HG03520 (cell line): Measurements from ENCODE around the gene AKAP11.

Experiments used
- ATAC-seq: cut with Tn5 transposase; IDR thresholded peaks from one replicate; pipeline ENCODE4 v1.9.1; 2021; ENCODE audit warnings: mild to moderate bottlenecking, moderate library complexity; ENCODE audit not compliant: unreplicated experiment

AKAP11 gene

DNA sequence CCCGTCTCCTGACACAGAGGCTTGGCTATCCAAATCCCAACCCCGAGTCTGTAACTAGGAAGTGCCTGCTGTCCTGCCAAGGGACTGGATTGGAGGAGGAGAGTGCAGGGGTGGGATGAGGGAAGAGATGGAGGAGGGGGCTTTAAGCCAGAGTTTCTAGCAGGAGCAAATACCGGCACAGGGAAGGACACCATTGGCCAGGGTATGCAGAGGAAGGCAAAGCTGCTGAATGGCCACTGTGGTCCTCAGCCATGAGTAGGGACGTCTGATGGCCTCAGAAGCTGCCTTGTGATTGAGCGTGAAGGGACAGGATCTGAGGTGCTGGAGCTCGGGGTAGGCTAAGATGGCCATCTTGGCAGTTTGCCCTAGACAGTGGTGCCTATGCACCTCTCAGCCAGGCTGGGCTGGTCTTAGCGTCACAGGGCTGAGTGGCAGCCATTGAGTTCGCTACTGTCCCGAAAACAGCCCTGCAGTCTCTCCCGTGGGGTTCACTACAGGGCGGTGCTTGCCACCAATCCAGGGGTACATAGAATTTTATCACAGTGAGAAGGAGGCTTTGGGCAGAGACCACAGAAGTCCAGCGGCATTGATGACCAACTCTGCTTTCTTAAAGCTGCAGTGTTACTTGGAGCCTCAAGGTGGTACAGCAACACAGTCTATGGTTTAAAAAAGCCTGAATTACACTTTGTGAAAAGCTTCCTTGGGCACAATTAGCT, 61.8 kb downstream of the AKAP11 start:
- no peak for ATAC-seq

GRCh38 chr13:42334329-42334706, 62.4 kb downstream of the AKAP11 start:
- ATAC-seq, result no peak

DNA sequence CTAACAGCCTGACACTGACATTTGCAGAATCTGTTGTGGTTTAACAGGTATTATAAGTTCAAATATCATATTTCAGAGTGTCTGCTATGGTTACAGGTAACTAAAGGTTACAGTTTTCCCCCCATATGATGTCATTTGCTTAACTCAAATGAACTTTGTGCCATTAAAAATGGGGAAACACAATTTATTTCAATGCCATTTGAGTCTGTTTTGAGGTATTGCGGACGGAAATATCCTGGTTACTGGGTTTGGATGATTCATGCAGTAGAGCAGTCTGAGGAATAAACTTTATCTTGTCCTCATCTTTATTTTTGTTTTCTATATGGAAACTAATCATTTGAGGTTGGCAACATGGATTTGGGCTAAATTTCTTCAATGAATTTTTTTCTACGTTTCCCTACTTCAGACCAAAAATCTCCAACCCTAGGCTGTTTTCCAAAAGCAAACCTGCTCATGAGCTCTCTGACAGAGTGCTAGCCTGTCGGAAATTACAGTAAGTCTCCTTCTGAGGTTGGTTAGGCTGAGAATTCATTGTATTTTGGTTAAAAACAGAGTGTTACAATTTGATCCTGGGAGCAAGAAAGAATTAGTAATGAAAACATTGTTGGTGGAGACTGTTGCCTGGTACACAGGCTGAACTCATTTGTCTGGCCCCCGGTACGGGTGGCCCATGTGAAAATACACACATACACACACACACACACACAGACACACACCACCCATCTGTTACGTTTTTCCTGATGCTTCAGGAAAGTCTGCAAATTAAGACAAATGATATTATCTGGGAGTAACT, 66.1 kb downstream of the AKAP11 start:
- no peak for ATAC-seq

- ATAC-seq, result no peak
Measured at GRCh38 chr13:42345367-42345766, 73.4 kb downstream of the AKAP11 start.

DNA sequence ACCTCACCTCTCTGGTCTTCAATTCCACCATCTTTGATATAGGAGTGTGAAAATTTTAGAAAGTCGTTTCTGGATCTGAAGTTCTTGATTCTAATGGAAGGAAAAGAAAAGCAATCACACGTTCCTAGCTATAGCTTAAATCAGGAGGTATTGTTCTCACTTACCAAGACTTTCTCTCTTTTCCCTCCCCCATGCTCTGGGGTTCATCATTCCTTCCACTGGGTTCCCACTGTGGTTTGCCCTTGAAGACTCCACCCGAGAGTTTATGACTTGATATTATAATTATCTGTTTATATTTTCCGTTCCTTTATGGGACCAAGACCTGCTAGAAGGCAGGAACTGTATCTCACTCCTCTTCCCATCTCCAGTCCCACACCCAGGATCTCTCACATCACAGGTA, 76.6 kb downstream of the AKAP11 start:
- no peak for ATAC-seq

GRCh38 chr13:42350141-42350540, 78.2 kb downstream of the AKAP11 start:
- no peak for ATAC-seq

DNA sequence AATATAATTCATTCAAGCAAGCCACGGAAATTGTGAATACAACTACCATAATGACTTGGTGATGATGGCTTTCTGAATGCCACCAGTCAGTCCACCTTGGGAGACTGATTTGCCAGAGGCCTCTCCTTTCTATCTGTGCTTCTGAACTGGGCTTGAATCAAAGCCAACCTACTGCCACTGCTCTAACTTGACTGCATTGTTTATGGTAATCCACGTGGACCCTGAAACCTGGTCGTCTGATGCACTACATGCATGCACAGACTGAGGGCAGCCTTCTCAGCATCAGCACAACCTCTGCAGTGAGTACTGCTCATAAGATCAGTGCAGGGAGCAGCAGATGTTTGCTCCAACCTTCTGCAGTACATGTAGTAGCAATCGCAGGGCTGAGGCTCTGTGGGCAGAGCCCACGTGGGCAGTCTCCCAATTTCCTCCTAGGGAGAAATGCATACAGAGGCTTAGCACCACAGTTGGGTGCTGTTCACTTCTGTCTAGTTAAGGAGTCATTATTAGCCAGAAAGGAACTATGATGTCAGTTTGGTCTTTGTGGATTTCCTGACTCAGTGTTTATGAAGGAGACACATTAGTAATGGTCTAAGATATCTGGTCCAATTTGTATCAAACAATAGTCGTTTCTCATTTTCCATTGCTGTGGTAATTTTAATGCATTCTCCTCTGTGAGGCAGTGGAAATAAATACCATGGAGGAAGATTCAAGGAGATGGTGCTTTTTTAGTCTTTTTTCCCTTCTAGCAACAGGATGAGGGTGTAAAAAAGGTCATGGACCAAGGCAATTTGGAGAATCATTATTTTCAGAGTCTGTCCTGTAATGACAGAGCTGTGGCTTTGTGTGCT, 82.5 kb downstream of the AKAP11 start:
- ATAC-seq, result peak; percentile 83

DNA sequence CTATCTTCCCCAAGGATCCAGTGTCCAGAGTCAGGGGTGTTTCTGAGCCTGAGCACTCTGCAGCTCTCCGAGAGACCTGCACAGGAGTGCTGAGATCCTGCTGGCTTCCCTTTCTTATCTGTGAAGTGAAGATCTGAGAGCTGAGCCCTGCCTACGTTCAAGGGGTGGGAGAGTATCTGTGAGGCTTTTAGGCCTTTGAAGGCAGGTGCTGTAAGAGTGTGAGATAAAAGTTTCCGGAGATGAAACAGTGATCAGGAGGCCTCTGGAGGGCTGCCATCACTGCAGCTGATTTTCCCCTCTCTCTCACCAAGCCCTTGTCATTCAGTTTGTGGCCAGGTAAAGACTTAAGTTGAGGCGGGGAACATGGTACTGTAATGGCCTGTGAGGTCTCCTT, 83.1 kb downstream of the AKAP11 start:
- ATAC-seq, result no peak

- ATAC-seq, result no peak
Measured at GRCh38 chr13:42355491-42356183, 83.7 kb downstream of the AKAP11 start.

- no peak for ATAC-seq
Measured at GRCh38 chr13:42356184-42356575, 84.2 kb downstream of the AKAP11 start.

GRCh38 chr13:42360046-42360574, 88.2 kb downstream of the AKAP11 start:
- ATAC-seq, result no peak

- ATAC-seq, result no peak
Measured at GRCh38 chr13:42361701-42362100, 89.7 kb downstream of the AKAP11 start.

- ATAC-seq, result no peak
Measured at GRCh38 chr13:42363941-42364612, 92.1 kb downstream of the AKAP11 start.

- no peak for ATAC-seq
Measured at GRCh38 chr13:42364613-42365000, 92.7 kb downstream of the AKAP11 start.

DNA sequence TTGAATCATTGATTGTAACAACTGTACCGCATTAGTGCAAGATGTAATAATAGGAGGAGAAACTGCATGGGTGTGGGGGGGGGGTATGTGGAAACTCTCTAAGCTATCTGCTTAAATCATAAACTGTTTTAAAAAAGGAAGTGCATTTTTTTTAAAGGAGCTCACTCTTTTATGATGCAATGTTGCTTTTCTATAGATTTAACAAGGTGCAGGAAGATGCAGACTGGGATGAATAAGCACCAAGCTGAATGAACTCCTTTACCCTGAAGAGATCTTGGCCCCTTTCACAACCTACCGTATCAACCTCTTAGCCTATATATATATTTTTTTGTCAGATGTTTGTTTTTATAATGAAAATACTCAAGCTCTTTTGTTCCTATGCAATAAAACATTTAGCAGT, 95.9 kb downstream of the AKAP11 start:
- no peak for ATAC-seq

- peak; percentile 65 for ATAC-seq
Measured at GRCh38 chr13:42369071-42369797, 97.3 kb downstream of the AKAP11 start.

DNA sequence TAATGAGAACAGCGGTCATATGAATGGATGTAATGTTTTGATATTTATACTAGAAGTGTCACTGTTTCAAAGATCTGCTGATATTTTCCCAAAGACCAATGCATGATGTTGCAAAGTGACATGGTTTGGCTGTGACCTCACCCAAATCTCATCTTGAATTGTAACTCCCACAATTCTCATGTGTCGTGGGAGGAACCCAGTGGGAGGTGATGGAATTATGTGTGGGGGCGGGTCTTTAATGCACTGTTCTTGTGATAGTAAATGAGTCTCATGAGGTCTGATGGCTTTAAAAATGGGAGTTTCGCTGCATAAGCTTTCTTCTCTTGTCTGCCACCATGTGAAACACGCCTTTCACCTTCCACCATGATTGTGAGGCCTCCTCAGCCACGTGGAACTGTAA, 98.3 kb downstream of the AKAP11 start:
- no peak for ATAC-seq
